HEK293 (cell line): ENCODE data around the gene SLC7A9.

Source experiments
- CTCF ChIA-PET: fragments of 350-600 bp; formaldehyde crosslinking; extraction: SDS; loops from one replicate; lab custom pipeline; 2021; ENCODE audit warnings: antibody characterized with exemption; lab: Yijun Ruan, JAX
- POLR2A ChIA-PET: fragments of 300-600 bp; formaldehyde crosslinking; extraction: SDS; loops from one replicate; lab custom pipeline; 2020; ENCODE audit warnings: antibody characterized with exemption, inconsistent platforms; lab: Yijun Ruan, JAX
- H3K27ac ChIP-seq: fragments of 200-500 bp; sonication (Bioruptor generic); 2 replicates; pipeline ENCODE4 v1.5.1; 2014; ENCODE audit warnings: low read depth, low read length, control low read depth, inconsistent platforms; ENCODE audit errors: extremely low read depth
- H3K36me3 ChIP-seq, 2 experiments: fragments of 200-500 bp in 1 of 2; sonication (Bioruptor generic) in 1 of 2; 1 replicate in 1 of 2; 2 replicates in 1 of 2; pipeline ENCODE4 v1.5.1; 2014 to 2017; ENCODE audit warnings: inconsistent platforms in 2 of 2, low read length in 2 of 2; ENCODE audit not compliant: control insufficient read depth in 2 of 2, insufficient read depth in 1 of 2
- H3K4me1 ChIP-seq: fragments of 200-500 bp; sonication (Bioruptor generic); 2 replicates; pipeline ENCODE4 v1.5.1; 2014; ENCODE audit warnings: mild to moderate bottlenecking, low read length, inconsistent platforms; ENCODE audit not compliant: control insufficient read depth, insufficient read depth
- H3K4me3 ChIP-seq: 2 replicates; pipeline ENCODE4 v1.5.1; 2011; ENCODE audit warnings: low read depth, mild to moderate bottlenecking, control low read depth, low read length, moderate library complexity
- H3K9me3 ChIP-seq: fragments of 200-500 bp; sonication (Bioruptor generic); 2 replicates; pipeline ENCODE4 v1.5.1; 2014; ENCODE audit warnings: low read depth, low read length, inconsistent platforms; ENCODE audit not compliant: control insufficient read depth, insufficient read depth
- GLIS2 ChIP-seq: fragments of 450-650 bp; formaldehyde crosslinking; IDR thresholded peaks from 2 replicates; pipeline ENCODE4 v1.5.1; 2016; ENCODE audit warnings: missing biosample characterization, missing genetic modification characterization
- HOXD13 ChIP-seq: sonication (generic); formaldehyde crosslinking; IDR thresholded peaks from 2 replicates; pipeline ENCODE4 v1.8.0; 2022; ENCODE audit warnings: missing genetic modification reagents, borderline replicate concordance
- IKZF3 ChIP-seq: fragments of 450-650 bp; IDR thresholded peaks from 2 replicates; pipeline ENCODE4 v1.5.0; 2018; ENCODE audit warnings: missing biosample characterization, mild to moderate bottlenecking, missing genetic modification characterization, moderate library complexity
- KLF1 ChIP-seq: fragments of 450-650 bp; formaldehyde crosslinking; IDR thresholded peaks from 2 replicates; pipeline ENCODE4 v1.5.1; 2016; ENCODE audit warnings: missing biosample characterization, missing genetic modification characterization
- MZF1 ChIP-seq: fragments of 450-650 bp; formaldehyde crosslinking; IDR thresholded peaks from 2 replicates; pipeline ENCODE4 v1.5.1; 2017; ENCODE audit warnings: missing biosample characterization, missing genetic modification characterization, borderline replicate concordance
- PRDM1 ChIP-seq: fragments of 450-650 bp; formaldehyde crosslinking; IDR thresholded peaks from 2 replicates; pipeline ENCODE4; 2016; ENCODE audit warnings: missing biosample characterization, missing genetic modification characterization
- SP2 ChIP-seq: fragments of 450-650 bp; formaldehyde crosslinking; IDR thresholded peaks from 2 replicates; pipeline ENCODE4 v1.5.1; 2016; ENCODE audit warnings: missing biosample characterization, missing genetic modification characterization
- ZNF138 ChIP-seq: fragments of 450-650 bp; formaldehyde crosslinking; IDR thresholded peaks from 2 replicates; pipeline ENCODE4 v1.5.1; 2016; ENCODE audit warnings: missing biosample characterization, missing genetic modification characterization, borderline replicate concordance
- ZNF239 ChIP-seq: fragments of 450-650 bp; formaldehyde crosslinking; IDR thresholded peaks from 2 replicates; pipeline ENCODE4 v1.5.1; 2016; ENCODE audit warnings: missing biosample characterization, missing genetic modification characterization
- ZNF248 ChIP-seq: fragments of 450-650 bp; formaldehyde crosslinking; IDR thresholded peaks from 2 replicates; pipeline ENCODE4 v1.5.1; 2017; ENCODE audit warnings: missing biosample characterization, missing genetic modification characterization
- ZNF324 ChIP-seq: fragments of 450-650 bp; formaldehyde crosslinking; IDR thresholded peaks from 2 replicates; pipeline ENCODE4 v1.5.1; 2016; ENCODE audit warnings: missing biosample characterization, missing genetic modification characterization
- ZNF416 ChIP-seq: fragments of 450-650 bp; formaldehyde crosslinking; IDR thresholded peaks from 2 replicates; pipeline ENCODE4 v1.5.1; 2016; ENCODE audit warnings: missing biosample characterization, missing genetic modification characterization
- ZNF549 ChIP-seq: fragments of 450-650 bp; IDR thresholded peaks from 2 replicates; pipeline ENCODE4 v1.5.1; 2018; ENCODE audit warnings: missing biosample characterization, missing genetic modification characterization, mild to moderate bottlenecking, inconsistent platforms, moderate library complexity
- ZNF558 ChIP-seq: fragments of 450-650 bp; formaldehyde crosslinking; IDR thresholded peaks from 2 replicates; pipeline ENCODE4 v1.5.1; 2016; ENCODE audit warnings: missing biosample characterization, missing genetic modification characterization
- ZNF560 ChIP-seq: fragments of 450-650 bp; formaldehyde crosslinking; IDR thresholded peaks from 2 replicates; pipeline ENCODE4 v1.5.1; 2017; ENCODE audit warnings: missing biosample characterization, missing genetic modification characterization, borderline replicate concordance
- ZNF621 ChIP-seq: fragments of 450-650 bp; formaldehyde crosslinking; IDR thresholded peaks from 2 replicates; pipeline ENCODE4 v1.5.1; 2017; ENCODE audit warnings: missing biosample characterization, missing genetic modification characterization
- ZNF623 ChIP-seq: fragments of 450-650 bp; formaldehyde crosslinking; IDR thresholded peaks from 2 replicates; pipeline ENCODE4 v1.5.1; 2016; ENCODE audit warnings: missing biosample characterization, missing genetic modification characterization
- ZNF707 ChIP-seq: fragments of 450-650 bp; formaldehyde crosslinking; IDR thresholded peaks from 2 replicates; pipeline ENCODE4 v1.5.1; 2016; ENCODE audit warnings: missing biosample characterization, missing genetic modification characterization
- ZNF747 ChIP-seq: fragments of 450-650 bp; formaldehyde crosslinking; IDR thresholded peaks from 2 replicates; pipeline ENCODE4 v1.5.1; 2016; ENCODE audit warnings: missing biosample characterization, missing genetic modification characterization
- ZNF776 ChIP-seq: fragments of 450-650 bp; formaldehyde crosslinking; IDR thresholded peaks from 2 replicates; pipeline ENCODE4 v1.5.0; 2017; ENCODE audit warnings: missing biosample characterization, missing genetic modification characterization, borderline replicate concordance
- ZNF830 ChIP-seq: fragments of 450-650 bp; IDR thresholded peaks from 2 replicates; pipeline ENCODE4 v1.5.0; 2018; ENCODE audit warnings: missing biosample characterization, missing genetic modification characterization, low read depth, mild to moderate bottlenecking, moderate library complexity
- ZSCAN30 ChIP-seq: fragments of 450-650 bp; IDR thresholded peaks from 2 replicates; pipeline ENCODE4 v1.5.1; 2018; ENCODE audit warnings: missing biosample characterization, mild to moderate bottlenecking, missing genetic modification characterization, moderate library complexity
- TF ChIP-seq, protein P1 (sequence below): fragments of 450-650 bp; formaldehyde crosslinking; IDR thresholded peaks from 2 replicates; pipeline ENCODE4 v1.5.1; 2016; ENCODE audit warnings: missing biosample characterization, missing genetic modification characterization
- TF ChIP-seq, protein P2 (sequence below): fragments of 450-650 bp; formaldehyde crosslinking; IDR thresholded peaks from 2 replicates; pipeline ENCODE4 v1.5.1; 2016; ENCODE audit warnings: missing biosample characterization, missing genetic modification characterization
- TF ChIP-seq, protein P3 (sequence below): fragments of 450-650 bp; formaldehyde crosslinking; IDR thresholded peaks from 2 replicates; pipeline ENCODE4 v1.5.1; 2016; ENCODE audit warnings: missing biosample characterization, missing genetic modification characterization
- TF ChIP-seq, protein P4 (sequence below): fragments of 450-650 bp; formaldehyde crosslinking; IDR thresholded peaks from 2 replicates; pipeline ENCODE4 v1.5.1; 2017; ENCODE audit warnings: missing biosample characterization, mild to moderate bottlenecking, missing genetic modification characterization, moderate library complexity

SLC7A9 gene

DNA sequence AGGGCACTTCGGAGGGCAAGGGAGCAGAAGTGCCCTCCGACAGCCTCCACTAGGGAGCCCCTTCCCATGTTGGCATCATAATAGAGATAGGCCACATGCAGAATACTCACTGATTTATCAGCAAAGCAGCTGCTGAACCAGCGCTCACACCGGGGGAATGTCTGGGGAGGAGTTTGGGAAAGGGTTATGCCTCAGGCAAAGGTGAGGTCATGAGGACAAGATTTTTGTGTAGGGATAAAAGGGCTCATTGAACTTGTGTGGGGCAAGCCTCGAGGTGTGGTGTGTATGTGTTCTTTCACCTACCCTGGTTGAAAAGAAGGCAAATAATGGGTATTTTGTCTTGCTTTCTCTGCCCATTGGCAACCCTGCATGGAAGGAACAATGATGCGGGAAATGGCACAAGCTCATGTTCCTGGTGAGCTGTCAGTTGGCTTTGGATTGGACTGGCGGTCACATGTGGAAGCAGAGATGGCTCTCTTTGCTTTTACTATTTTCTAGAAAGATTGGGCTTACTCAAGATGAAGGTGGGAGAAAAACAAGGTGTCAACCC, 39.1 kb upstream of the SLC7A9 start:
- H3K4me3 ChIP-seq, result no peak overlapping the region
- CTCF ChIA-PET, result interaction anchor here (0.6 to 1.1 kb wide), 2 partner anchors 8 to 10 kb away, joined by 3 read pairs; no protein-coding TSS in a partner anchor
- no peak overlapping the region for H3K27ac ChIP-seq
- peaks cover 18 to 59% of the 10 kb centered on the region in 2 experiments for H3K36me3 ChIP-seq
- peaks cover 6% of the 10 kb centered on the region for H3K9me3 ChIP-seq
- POLR2A ChIA-PET, result no interaction called here
- no peaks in the 10 kb centered on the region for H3K4me1 ChIP-seq
- TF ChIP-seq ZNF560 (tag by site-specific recombination) (no peak), KLF1 (tag by site-specific recombination) (no peak), ZNF747 (tag by site-specific recombination) (no peak), ZSCAN30 (tag by site-specific recombination) (no peak), HOXD13 (CRISPR knock-in tag) (no peak), ZNF324 (tag by site-specific recombination) (no peak), ZNF830 (tag by site-specific recombination) (no peak), ZNF707 (tag by site-specific recombination) (no peak), ZNF621 (tag by site-specific recombination) (no peak), ZNF416 (tag by site-specific recombination) (no peak), ZNF239 (tag by site-specific recombination) (no peak), ZNF138 (no peak), ZNF623 (tag by site-specific recombination) (no peak), PRDM1 (no peak)

DNA sequence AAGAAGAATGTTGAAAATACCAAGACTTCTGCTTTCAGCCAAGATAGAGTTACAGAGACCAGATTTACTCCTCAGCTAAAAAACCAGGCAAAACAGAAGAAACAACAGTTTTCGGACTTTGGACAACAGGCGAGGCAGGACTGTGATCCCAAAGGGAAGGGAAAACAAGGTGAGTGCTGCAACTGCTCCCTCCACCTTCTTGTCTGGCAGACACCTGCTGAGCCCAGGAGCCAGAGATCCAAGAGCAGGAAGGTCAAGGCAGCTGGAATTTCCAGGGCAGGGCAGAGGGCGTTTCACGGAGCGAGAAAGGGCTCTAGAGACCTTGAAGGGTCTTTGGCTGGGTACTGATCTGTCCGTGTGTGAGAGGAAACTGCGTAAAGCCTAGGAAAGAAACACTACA, 32.9 kb upstream of the SLC7A9 start:
- Histone ChIP-seq H3K4me1 (no peaks in the 10 kb centered on the region), H3K27ac (no peak overlapping the region), H3K9me3 (peaks cover 6% of the 10 kb centered on the region), H3K4me3 (no peak overlapping the region), H3K36me3 (peaks cover 22 to 73% of the 10 kb centered on the region in 2 experiments)
- TF ChIP-seq, protein P1, sequence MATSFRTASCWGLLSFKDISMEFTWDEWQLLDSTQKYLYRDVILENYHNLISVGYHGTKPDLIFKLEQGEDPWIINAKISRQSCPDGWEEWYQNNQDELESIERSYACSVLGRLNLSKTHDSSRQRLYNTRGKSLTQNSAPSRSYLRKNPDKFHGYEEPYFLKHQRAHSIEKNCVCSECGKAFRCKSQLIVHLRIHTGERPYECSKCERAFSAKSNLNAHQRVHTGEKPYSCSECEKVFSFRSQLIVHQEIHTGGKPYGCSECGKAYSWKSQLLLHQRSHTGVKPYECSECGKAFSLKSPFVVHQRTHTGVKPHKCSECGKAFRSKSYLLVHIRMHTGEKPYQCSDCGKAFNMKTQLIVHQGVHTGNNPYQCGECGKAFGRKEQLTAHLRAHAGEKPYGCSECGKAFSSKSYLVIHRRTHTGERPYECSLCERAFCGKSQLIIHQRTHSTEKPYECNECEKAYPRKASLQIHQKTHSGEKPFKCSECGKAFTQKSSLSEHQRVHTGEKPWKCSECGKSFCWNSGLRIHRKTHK, result no peak
- TF ChIP-seq, protein P2, sequence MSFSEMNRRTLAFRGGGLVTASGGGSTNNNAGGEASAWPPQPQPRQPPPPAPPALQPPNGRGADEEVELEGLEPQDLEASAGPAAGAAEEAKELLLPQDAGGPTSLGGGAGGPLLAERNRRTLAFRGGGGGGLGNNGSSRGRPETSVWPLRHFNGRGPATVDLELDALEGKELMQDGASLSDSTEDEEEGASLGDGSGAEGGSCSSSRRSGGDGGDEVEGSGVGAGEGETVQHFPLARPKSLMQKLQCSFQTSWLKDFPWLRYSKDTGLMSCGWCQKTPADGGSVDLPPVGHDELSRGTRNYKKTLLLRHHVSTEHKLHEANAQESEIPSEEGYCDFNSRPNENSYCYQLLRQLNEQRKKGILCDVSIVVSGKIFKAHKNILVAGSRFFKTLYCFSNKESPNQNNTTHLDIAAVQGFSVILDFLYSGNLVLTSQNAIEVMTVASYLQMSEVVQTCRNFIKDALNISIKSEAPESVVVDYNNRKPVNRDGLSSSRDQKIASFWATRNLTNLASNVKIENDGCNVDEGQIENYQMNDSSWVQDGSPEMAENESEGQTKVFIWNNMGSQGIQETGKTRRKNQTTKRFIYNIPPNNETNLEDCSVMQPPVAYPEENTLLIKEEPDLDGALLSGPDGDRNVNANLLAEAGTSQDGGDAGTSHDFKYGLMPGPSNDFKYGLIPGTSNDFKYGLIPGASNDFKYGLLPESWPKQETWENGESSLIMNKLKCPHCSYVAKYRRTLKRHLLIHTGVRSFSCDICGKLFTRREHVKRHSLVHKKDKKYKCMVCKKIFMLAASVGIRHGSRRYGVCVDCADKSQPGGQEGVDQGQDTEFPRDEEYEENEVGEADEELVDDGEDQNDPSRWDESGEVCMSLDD (tag by site-specific recombination), result no peak
- TF ChIP-seq GLIS2 (tag by site-specific recombination) (no peak), ZNF248 (tag by site-specific recombination) (no peak), ZNF558 (tag by site-specific recombination) (no peak), ZNF776 (tag by site-specific recombination) (no peak), IKZF3 (no peak), MZF1 (tag by site-specific recombination) (no peak), SP2 (tag by site-specific recombination) (no peak), ZNF549 (tag by site-specific recombination) (no peak)
- TF ChIP-seq, protein P3, sequence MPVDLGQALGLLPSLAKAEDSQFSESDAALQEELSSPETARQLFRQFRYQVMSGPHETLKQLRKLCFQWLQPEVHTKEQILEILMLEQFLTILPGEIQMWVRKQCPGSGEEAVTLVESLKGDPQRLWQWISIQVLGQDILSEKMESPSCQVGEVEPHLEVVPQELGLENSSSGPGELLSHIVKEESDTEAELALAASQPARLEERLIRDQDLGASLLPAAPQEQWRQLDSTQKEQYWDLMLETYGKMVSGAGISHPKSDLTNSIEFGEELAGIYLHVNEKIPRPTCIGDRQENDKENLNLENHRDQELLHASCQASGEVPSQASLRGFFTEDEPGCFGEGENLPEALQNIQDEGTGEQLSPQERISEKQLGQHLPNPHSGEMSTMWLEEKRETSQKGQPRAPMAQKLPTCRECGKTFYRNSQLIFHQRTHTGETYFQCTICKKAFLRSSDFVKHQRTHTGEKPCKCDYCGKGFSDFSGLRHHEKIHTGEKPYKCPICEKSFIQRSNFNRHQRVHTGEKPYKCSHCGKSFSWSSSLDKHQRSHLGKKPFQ (tag by site-specific recombination), result no peak
- TF ChIP-seq, protein P4, sequence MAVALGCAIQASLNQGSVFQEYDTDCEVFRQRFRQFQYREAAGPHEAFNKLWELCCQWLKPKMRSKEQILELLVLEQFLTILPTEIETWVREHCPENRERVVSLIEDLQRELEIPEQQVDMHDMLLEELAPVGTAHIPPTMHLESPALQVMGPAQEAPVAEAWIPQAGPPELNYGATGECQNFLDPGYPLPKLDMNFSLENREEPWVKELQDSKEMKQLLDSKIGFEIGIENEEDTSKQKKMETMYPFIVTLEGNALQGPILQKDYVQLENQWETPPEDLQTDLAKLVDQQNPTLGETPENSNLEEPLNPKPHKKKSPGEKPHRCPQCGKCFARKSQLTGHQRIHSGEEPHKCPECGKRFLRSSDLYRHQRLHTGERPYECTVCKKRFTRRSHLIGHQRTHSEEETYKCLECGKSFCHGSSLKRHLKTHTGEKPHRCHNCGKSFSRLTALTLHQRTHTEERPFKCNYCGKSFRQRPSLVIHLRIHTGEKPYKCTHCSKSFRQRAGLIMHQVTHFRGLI, result no peak
- CTCF ChIA-PET, result no interaction called here
- POLR2A ChIA-PET, result no interaction called here
